K562 (cell line): ENCODE data around the gene PLEKHA6. TPM values are rescaled to one million over a fixed set of nuclear protein-coding genes. Genes with fewer than 3 reads are reported as not detected.

ENCODE experiments used
- DEAF1 ChIP-seq: fragments of 450-650 bp; formaldehyde crosslinking; IDR thresholded peaks from 2 replicates; pipeline ENCODE4 v1.4.0; 2020; ENCODE audit warnings: mild to moderate bottlenecking, moderate library complexity
- E2F6 ChIP-seq, 2 experiments: IDR thresholded peaks; 2 replicates each; pipeline ENCODE4 v1.6.1; 2011; ENCODE audit warnings: borderline replicate concordance in 1 of 2, control low read depth in 1 of 2, low read depth in 1 of 2, low read length in 1 of 2, mild to moderate bottlenecking in 1 of 2, mixed read lengths in 1 of 2, moderate library complexity in 1 of 2; ENCODE audit not compliant: insufficient read depth in 1 of 2, insufficient read length in 1 of 2, poor library complexity in 1 of 2, severe bottlenecking in 1 of 2; ENCODE audit errors: extremely low read depth in 1 of 2
- E2F8 ChIP-seq: fragments of 450-650 bp; IDR thresholded peaks from 2 replicates; pipeline ENCODE4 v1.7.1; 2018; ENCODE audit warnings: mild to moderate bottlenecking, low read depth; ENCODE audit not compliant: partially characterized antibody
- HMG20B ChIP-seq: fragments of 250-450 bp; sonication (Bioruptor Pico); IDR thresholded peaks from 2 replicates; pipeline ENCODE4 v1.5.0; 2021; ENCODE audit warnings: mild to moderate bottlenecking
- KLF6 ChIP-seq: fragments of 250-450 bp; sonication (Bioruptor Pico); IDR thresholded peaks from 2 replicates; pipeline ENCODE4 v1.4.0; 2020; ENCODE audit warnings: mild to moderate bottlenecking, moderate library complexity, borderline replicate concordance
- MNT ChIP-seq, 2 experiments: fragments of 450-650 bp; conservative IDR thresholded peaks; 2 replicates each; pipeline ENCODE4 v1.6.1; 2017; ENCODE audit warnings: mild to moderate bottlenecking in 2 of 2, moderate library complexity in 2 of 2
- PHF8 ChIP-seq: fragments of 200-600 bp; sonication (generic); IDR thresholded peaks from 2 replicates; pipeline ENCODE4 v1.6.1; 2012; ENCODE audit warnings: mixed run types, mild to moderate bottlenecking, inconsistent platforms, low read length, moderate library complexity, borderline replicate concordance
- SMC3 ChIP-seq: conservative IDR thresholded peaks from 2 replicates; pipeline ENCODE4 v1.6.1; 2011; ENCODE audit warnings: low read depth, low read length, improper control_type of control experiment; ENCODE audit not compliant: insufficient read depth
- SUPT5H ChIP-seq: fragments of 450-650 bp; IDR thresholded peaks from 2 replicates; pipeline ENCODE4 v1.6.1; 2016
- VEZF1 ChIP-seq: fragments of 200-800 bp; sonication (Bioruptor generic); IDR thresholded peaks from 2 replicates; pipeline ENCODE4 v1.6.1; 2017; ENCODE audit warnings: missing genetic modification characterization, missing compliant biosample characterization
- ZBTB9 ChIP-seq: fragments of 450-650 bp; formaldehyde crosslinking; IDR thresholded peaks from 2 replicates; pipeline ENCODE4 v1.4.0; 2020; ENCODE audit warnings: mild to moderate bottlenecking, moderate library complexity
- polyA plus RNA-seq, 8 experiments: library from polyadenylated mRNA; depleted of rRNA in 4 of 8; stranded (reverse) in 5 of 8; unstranded in 3 of 8; fragments of >200 nt; fragmentation: Nextera tagmentation in 2 of 8; fragmentation: Illumina TruSeq in 1 of 8; extraction: Ambion mirVana in 2 of 8; extraction: Trizol in 1 of 8; gene quantifications; 2 replicates each; pipeline versions ENCODE4 v1.2.1 to v1.2.3, GENCODE V29; 2011 to 2014; ENCODE audit warnings: inconsistent platforms in 1 of 8, missing spikeins in 1 of 8
- total RNA-seq, 7 experiments: library from RNA; depleted of rRNA in 6 of 7; stranded (reverse); fragments of >200 nt in 6 of 7; fragmentation: Illumina TruSeq in 2 of 7; extraction: Trizol in 2 of 7; gene quantifications; 2 replicates each; pipeline versions ENCODE4 v1.2.1 to v1.2.3, GENCODE V29; 2011 to 2021; ENCODE audit warnings: low replicate concordance in 1 of 7
- TF ChIP-seq, protein P1 (sequence below): fragments of 200-800 bp; sonication (Bioruptor generic); IDR thresholded peaks from 2 replicates; pipeline ENCODE4 v1.6.1; 2017; ENCODE audit warnings: missing genetic modification characterization, missing compliant biosample characterization

Gene PLEKHA6
- total and polyA plus RNA-seq, 9 of the 15 experiments (the other 6 are each of a cell fraction or from before 2014, with no cell fraction given) = under 0.01 to 0.33 (median 0.01) TPM; not detected in 4

- TF ChIP-seq, protein P1, sequence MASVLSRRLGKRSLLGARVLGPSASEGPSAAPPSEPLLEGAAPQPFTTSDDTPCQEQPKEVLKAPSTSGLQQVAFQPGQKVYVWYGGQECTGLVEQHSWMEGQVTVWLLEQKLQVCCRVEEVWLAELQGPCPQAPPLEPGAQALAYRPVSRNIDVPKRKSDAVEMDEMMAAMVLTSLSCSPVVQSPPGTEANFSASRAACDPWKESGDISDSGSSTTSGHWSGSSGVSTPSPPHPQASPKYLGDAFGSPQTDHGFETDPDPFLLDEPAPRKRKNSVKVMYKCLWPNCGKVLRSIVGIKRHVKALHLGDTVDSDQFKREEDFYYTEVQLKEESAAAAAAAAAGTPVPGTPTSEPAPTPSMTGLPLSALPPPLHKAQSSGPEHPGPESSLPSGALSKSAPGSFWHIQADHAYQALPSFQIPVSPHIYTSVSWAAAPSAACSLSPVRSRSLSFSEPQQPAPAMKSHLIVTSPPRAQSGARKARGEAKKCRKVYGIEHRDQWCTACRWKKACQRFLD (CRISPR knock-in tag) = peak; percentile 42; the same call in 1 of the 2 replicates
- TF ChIP-seq SMC3 (peak; percentile 97), MNT (conservative IDR thresholded peaks at IDR 0.05) (peak in 1 of 2 experiments; percentile 54; a peak in 1 of 4 replicates), SUPT5H (no peak), KLF6 (CRISPR knock-in tag) (peak; percentile 61; the same call in 1 of the 2 replicates), E2F8 (peak; percentile 63), VEZF1 (CRISPR knock-in tag) (peak; percentile 96), DEAF1 (CRISPR knock-in tag) (peak; percentile 99), E2F6 (IDR thresholded peaks at IDR 0.05; ENCODE audit: borderline replicate concordance in 1 of 2, extremely low read depth in 1 of 2, insufficient read depth in 1 of 2, insufficient read length in 1 of 2, low read depth in 1 of 2, low read length in 1 of 2, poor library complexity in 1 of 2, severe bottlenecking in 1 of 2) (peak; percentile 54 to 71), HMG20B (no peak), PHF8 (peak; percentile 21; the same call in 1 of the 2 replicates), ZBTB9 (peak; percentile 74; the same call in 1 of the 2 replicates)
Measured at GRCh38 chr1:204363335-204364114, 3.8 kb upstream of the PLEKHA6 start (continued).
